ENCODE data around the gene KIAA0825.
A peak's percentile ranks its signal among the peaks of the same experiment; 100 is the strongest.

KIAA0825 gene

GRCh38 chr5:94188725-94189124 lies 429.7 kb downstream of the KIAA0825 start:
- in situ Hi-C loops (cut with MboI; ENCODE audit: low sequenced_read_pairs, unreplicated experiment): no loop called here
- DNase-seq (ENCODE audit: low spot score): no peak
- TF ChIP-seq CTCF (IDR thresholded peaks at IDR 0.05; ENCODE audit: borderline replicate concordance, control extremely low read depth, extremely low read depth, insufficient read depth, missing control alignments): no peak

- DNase-seq (ENCODE audit: low spot score): no peak
- TF ChIP-seq CTCF (IDR thresholded peaks at IDR 0.05; ENCODE audit: borderline replicate concordance, control extremely low read depth, extremely low read depth, insufficient read depth, missing control alignments): no peak
- in situ Hi-C loops (cut with MboI; ENCODE audit: low sequenced_read_pairs, unreplicated experiment): no loop called here
Measured at GRCh38 chr5:94184870-94185269, 433.5 kb downstream of the KIAA0825 start.

- peak; percentile 46 for TF ChIP-seq CTCF (IDR thresholded peaks at IDR 0.05; ENCODE audit: borderline replicate concordance, control extremely low read depth, extremely low read depth, insufficient read depth, missing control alignments)
- no peak for DNase-seq (ENCODE audit: low spot score)
- in situ Hi-C loops (cut with MboI; ENCODE audit: low sequenced_read_pairs, unreplicated experiment): no loop called here
Measured at GRCh38 chr5:94181895-94182294, 436.5 kb downstream of the KIAA0825 start.

GRCh38 chr5:94180761-94181160 lies 437.6 kb downstream of the KIAA0825 start:
- no peak for DNase-seq (ENCODE audit: low spot score)
- in situ Hi-C loops (cut with MboI; ENCODE audit: low sequenced_read_pairs, unreplicated experiment): no loop called here
- TF ChIP-seq CTCF (IDR thresholded peaks at IDR 0.05; ENCODE audit: borderline replicate concordance, control extremely low read depth, extremely low read depth, insufficient read depth, missing control alignments): no peak

GRCh38 chr5:94175912-94176311 lies 442.5 kb downstream of the KIAA0825 start:
- no peak for DNase-seq (ENCODE audit: low spot score)
- in situ Hi-C loops (cut with MboI; ENCODE audit: low sequenced_read_pairs, unreplicated experiment): no loop called here
- no peak for TF ChIP-seq CTCF (IDR thresholded peaks at IDR 0.05; ENCODE audit: borderline replicate concordance, control extremely low read depth, extremely low read depth, insufficient read depth, missing control alignments)

GRCh38 chr5:94174748-94175411 lies 443.5 kb downstream of the KIAA0825 start:
- DNase-seq (ENCODE audit: low spot score): no peak
- no peak for TF ChIP-seq CTCF (IDR thresholded peaks at IDR 0.05; ENCODE audit: borderline replicate concordance, control extremely low read depth, extremely low read depth, insufficient read depth, missing control alignments)
- in situ Hi-C loops (cut with MboI; ENCODE audit: low sequenced_read_pairs, unreplicated experiment): no loop called here
